GM20000 (cell line): Measurements from ENCODE around the gene SLU7.

Experiments
- DNase-seq: peaks from one replicate; pipeline ENCODE4 v3.0.0; 2012; ENCODE audit warnings: low spot score
- CTCF ChIP-seq: IDR thresholded peaks from 2 replicates; pipeline ENCODE4 v1.5.1; 2012; ENCODE audit warnings: mild to moderate bottlenecking, control low read depth; ENCODE audit errors: extremely low read depth, missing control alignments

The SLU7 gene

GRCh38 chr5:160367885-160368284 is 51.0 kb downstream of the SLU7 start:
- no peak for DNase-seq

GRCh38 chr5:160367261-160367660 is 51.6 kb downstream of the SLU7 start:
- TF ChIP-seq CTCF: no peak
- no peak for DNase-seq

More at GRCh38 chr5:160367885-160368284, 51.0 kb downstream of the SLU7 start:
- TF ChIP-seq CTCF: no peak

GRCh38 chr5:160366230-160366629 is 52.7 kb downstream of the SLU7 start:
- TF ChIP-seq CTCF: no peak
- DNase-seq: no peak

- DNase-seq: no peak
- TF ChIP-seq CTCF: no peak
These were observed 55.1 kb downstream of the SLU7 start for GRCh38 chr5:160363660-160364395.

GRCh38 chr5:160363211-160363610 is 55.7 kb downstream of the SLU7 start:
- TF ChIP-seq CTCF: no peak
- DNase-seq: no peak

- DNase-seq: no peak
- no peak for TF ChIP-seq CTCF
These were observed 57.2 kb downstream of the SLU7 start for GRCh38 chr5:160361624-160362228.

GRCh38 chr5:160360310-160360709 is 58.6 kb downstream of the SLU7 start:
- TF ChIP-seq CTCF: no peak
- DNase-seq: no peak
